K562 (cell line): ENCODE measurements around the gene CIAO3. TPM values are rescaled to one million over a fixed set of nuclear protein-coding genes. Genes with fewer than 3 reads are reported as not detected.

Experiments
- ARNT ChIP-seq, 2 experiments: fragments of 450-650 bp; IDR thresholded peaks; 2 replicates each; pipeline ENCODE4 v1.6.1; 2016; ENCODE audit warnings: mild to moderate bottlenecking in 1 of 2
- ELK1 ChIP-seq: sonication (generic); formaldehyde crosslinking; IDR thresholded peaks from 2 replicates; pipeline ENCODE4 v1.8.1; 2022; ENCODE audit warnings: missing genetic modification reagents
- JUNB ChIP-seq: fragments of 450-650 bp; formaldehyde crosslinking; conservative IDR thresholded peaks from 2 replicates; pipeline ENCODE4 v1.4.0; 2020; ENCODE audit warnings: mild to moderate bottlenecking
- OTX1 ChIP-seq: fragments of 450-650 bp; formaldehyde crosslinking; IDR thresholded peaks from 2 replicates; pipeline ENCODE4 v1.4.0; 2022; ENCODE audit warnings: mild to moderate bottlenecking
- POLR2H ChIP-seq: IDR thresholded peaks from 2 replicates; pipeline ENCODE4 v1.6.1; 2016; ENCODE audit warnings: missing genetic modification characterization, low read depth, mild to moderate bottlenecking, control low read depth, missing compliant biosample characterization, moderate library complexity
- ZNF280B ChIP-seq: fragments of 250-450 bp; sonication (Bioruptor Pico); IDR thresholded peaks from 2 replicates; pipeline ENCODE4 v1.5.1; 2021; ENCODE audit warnings: mild to moderate bottlenecking
- ZNF408 ChIP-seq: fragments of 250-450 bp; sonication (Bioruptor Pico); IDR thresholded peaks from 2 replicates; pipeline ENCODE4 v1.4.0; 2020; ENCODE audit warnings: low read depth, mild to moderate bottlenecking, moderate library complexity
- polyA plus RNA-seq, 8 experiments: library from polyadenylated mRNA; depleted of rRNA in 4 of 8; stranded (reverse) in 5 of 8; unstranded in 3 of 8; fragments of >200 nt; fragmentation: Nextera tagmentation in 2 of 8; fragmentation: Illumina TruSeq in 1 of 8; extraction: Ambion mirVana in 2 of 8; extraction: Trizol in 1 of 8; gene quantifications; 2 replicates each; pipeline versions ENCODE4 v1.2.1 to v1.2.3, GENCODE V29; 2011 to 2014; ENCODE audit warnings: inconsistent platforms in 1 of 8, missing spikeins in 1 of 8
- total RNA-seq, 7 experiments: library from RNA; depleted of rRNA in 6 of 7; stranded (reverse); fragments of >200 nt in 6 of 7; fragmentation: Illumina TruSeq in 2 of 7; extraction: Trizol in 2 of 7; gene quantifications; 2 replicates each; pipeline versions ENCODE4 v1.2.1 to v1.2.3, GENCODE V29; 2011 to 2021; ENCODE audit warnings: low replicate concordance in 1 of 7
- TF ChIP-seq, protein P1 (sequence below): fragments of 450-650 bp; formaldehyde crosslinking; IDR thresholded peaks from 2 replicates; pipeline ENCODE4 v1.4.0; 2020; ENCODE audit warnings: mild to moderate bottlenecking, mixed read lengths
- TF ChIP-seq, protein P2 (sequence below): fragments of 250-450 bp; sonication (Bioruptor Pico); IDR thresholded peaks from 2 replicates; pipeline ENCODE4 v1.5.0; 2021

Gene CIAO3
- total and polyA plus RNA-seq, 9 of the 15 experiments (the other 6 are each of a cell fraction or from before 2014, with no cell fraction given): 2.2 to 35.6 (median 18.7) TPM

GRCh38 chr16:752007-752312 is 11.2 kb upstream of the CIAO3 start (continued):
- TF ChIP-seq, protein P1, sequence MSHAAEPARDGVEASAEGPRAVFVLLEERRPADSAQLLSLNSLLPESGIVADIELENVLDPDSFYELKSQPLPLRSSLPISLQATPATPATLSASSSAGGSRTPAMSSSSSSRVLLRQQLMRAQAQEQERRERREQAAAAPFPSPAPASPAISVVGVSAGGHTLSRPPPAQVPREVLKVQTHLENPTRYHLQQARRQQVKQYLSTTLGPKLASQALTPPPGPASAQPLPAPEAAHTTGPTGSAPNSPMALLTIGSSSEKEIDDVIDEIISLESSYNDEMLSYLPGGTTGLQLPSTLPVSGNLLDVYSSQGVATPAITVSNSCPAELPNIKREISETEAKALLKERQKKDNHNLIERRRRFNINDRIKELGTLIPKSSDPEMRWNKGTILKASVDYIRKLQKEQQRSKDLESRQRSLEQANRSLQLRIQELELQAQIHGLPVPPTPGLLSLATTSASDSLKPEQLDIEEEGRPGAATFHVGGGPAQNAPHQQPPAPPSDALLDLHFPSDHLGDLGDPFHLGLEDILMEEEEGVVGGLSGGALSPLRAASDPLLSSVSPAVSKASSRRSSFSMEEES: no peak
- TF ChIP-seq JUNB (CRISPR knock-in tag): no peak
- TF ChIP-seq ZNF280B: no peak
- no peak for TF ChIP-seq OTX1 (CRISPR knock-in tag)
- no peak for TF ChIP-seq ARNT (IDR thresholded peaks at IDR 0.05)
- TF ChIP-seq POLR2H (tag): no peak
- TF ChIP-seq, protein P2, sequence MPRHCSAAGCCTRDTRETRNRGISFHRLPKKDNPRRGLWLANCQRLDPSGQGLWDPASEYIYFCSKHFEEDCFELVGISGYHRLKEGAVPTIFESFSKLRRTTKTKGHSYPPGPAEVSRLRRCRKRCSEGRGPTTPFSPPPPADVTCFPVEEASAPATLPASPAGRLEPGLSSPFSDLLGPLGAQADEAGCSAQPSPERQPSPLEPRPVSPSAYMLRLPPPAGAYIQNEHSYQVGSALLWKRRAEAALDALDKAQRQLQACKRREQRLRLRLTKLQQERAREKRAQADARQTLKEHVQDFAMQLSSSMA (CRISPR knock-in tag): no peak
- no peak for TF ChIP-seq ZNF408 (CRISPR knock-in tag)
- no peak for TF ChIP-seq ELK1 (CRISPR knock-in tag)
